ENCODE data around the gene SLC5A8. TPM values are rescaled to one million over a fixed set of nuclear protein-coding genes. Genes with fewer than 3 reads are reported as not detected.
"Not testable (repeated sequence)": the region's sequence is repeated elsewhere in the genome, so short reads cannot be mapped to it uniquely, and the experiment has no call there.

SLC5A8 gene
- total RNA-seq, 3 donors from 2014 or later (not counting 1 experiment from before 2014, with no cell fraction given) = not detected

GRCh38 chr12:101165319-101165718, 44.7 kb downstream of the SLC5A8 start:
- no peaks in the 10 kb centered on the region for H3K36me3 ChIP-seq (ENCODE audit: control insufficient read depth, insufficient read depth, low read length)
- Mint-ChIP-seq H3K4me1 (no peaks in the 10 kb centered on the region), H3K36me3 (no peaks in the 10 kb centered on the region), H3K27ac (no peak overlapping the region), H3K4me3 (no peak overlapping the region), H3K27me3 (ENCODE audit: low read depth in 2 of 2) (peaks cover 0 to 6% of the 10 kb centered on the region in 2 donors), H3K9me3 (peaks cover 3 to 10% of the 10 kb centered on the region in 2 donors)
- no peaks in the 10 kb centered on the region for H3K9me3 ChIP-seq (ENCODE audit: control insufficient read depth, insufficient read depth, low read length)
- H3K4me1 ChIP-seq (ENCODE audit: control insufficient read depth, insufficient read depth, low read length) = no peaks in the 10 kb centered on the region
- TF ChIP-seq CTCF (IDR thresholded peaks at IDR 0.05) = no peak
- DNase-seq (no peak), ATAC-seq (no peak)
- no peaks in the 10 kb centered on the region for H3K27me3 ChIP-seq (ENCODE audit: control insufficient read depth, insufficient read depth, low read length)
- 83% methylated on average over 4 of the region's 4 CpGs for WGBS (ENCODE audit: insufficient coverage)
- no peak overlapping the region for H3K27ac ChIP-seq (ENCODE audit: low read length)
- no peak overlapping the region for H3K4me3 ChIP-seq (ENCODE audit: low read length)
- intact Hi-C loops (cut with micrococcal nuclease) = no loop called here

DNA sequence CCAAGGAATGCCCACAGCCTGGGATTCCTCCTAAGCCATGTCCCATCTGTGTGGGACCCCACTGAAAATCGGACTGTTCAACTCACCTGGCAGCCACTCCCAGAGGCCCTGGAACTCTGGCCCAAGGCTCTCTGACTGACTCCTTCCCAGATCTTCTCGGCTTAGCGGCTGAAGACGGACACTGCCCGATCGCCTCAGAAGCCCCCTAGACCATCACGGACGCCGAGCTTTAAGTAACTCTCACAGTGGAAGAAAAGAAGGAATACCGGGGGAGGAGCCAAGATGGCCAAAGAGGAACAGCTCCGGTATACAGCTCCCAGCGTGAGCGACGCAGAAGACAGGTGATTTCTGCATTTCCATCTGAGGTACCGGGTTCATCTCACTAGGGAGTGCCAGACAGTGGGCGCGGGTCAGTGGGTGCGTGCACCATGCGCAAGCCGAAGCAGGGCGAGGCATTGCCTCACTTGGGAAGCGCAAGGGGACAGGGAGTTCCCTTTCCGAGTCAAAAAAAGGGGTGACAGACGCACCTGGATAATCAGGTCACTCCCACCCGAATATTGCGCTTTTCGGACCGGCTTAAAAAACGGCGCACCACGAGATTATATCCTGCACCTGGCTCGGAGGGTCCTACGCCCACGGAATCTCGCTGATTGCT, 64.1 kb downstream of the SLC5A8 start:
- DNase-seq; H3K36me3 ChIP-seq (ENCODE audit: control insufficient read depth, insufficient read depth, low read length); H3K27ac ChIP-seq (ENCODE audit: low read length); H3K27ac Mint-ChIP-seq; H3K4me3 Mint-ChIP-seq; H3K9me3 ChIP-seq (ENCODE audit: control insufficient read depth, insufficient read depth, low read length); H3K4me1 ChIP-seq (ENCODE audit: control insufficient read depth, insufficient read depth, low read length); H3K36me3 Mint-ChIP-seq; H3K4me3 ChIP-seq (ENCODE audit: low read length); H3K27me3 Mint-ChIP-seq (ENCODE audit: low read depth in 2 of 2); ATAC-seq; H3K4me1 Mint-ChIP-seq; intact Hi-C loops (cut with micrococcal nuclease); H3K9me3 Mint-ChIP-seq; H3K27me3 ChIP-seq (ENCODE audit: control insufficient read depth, insufficient read depth, low read length): not testable (repeated sequence)
- WGBS (ENCODE audit: insufficient coverage) = 94% methylated on average over 34 of the region's 35 CpGs

DNA sequence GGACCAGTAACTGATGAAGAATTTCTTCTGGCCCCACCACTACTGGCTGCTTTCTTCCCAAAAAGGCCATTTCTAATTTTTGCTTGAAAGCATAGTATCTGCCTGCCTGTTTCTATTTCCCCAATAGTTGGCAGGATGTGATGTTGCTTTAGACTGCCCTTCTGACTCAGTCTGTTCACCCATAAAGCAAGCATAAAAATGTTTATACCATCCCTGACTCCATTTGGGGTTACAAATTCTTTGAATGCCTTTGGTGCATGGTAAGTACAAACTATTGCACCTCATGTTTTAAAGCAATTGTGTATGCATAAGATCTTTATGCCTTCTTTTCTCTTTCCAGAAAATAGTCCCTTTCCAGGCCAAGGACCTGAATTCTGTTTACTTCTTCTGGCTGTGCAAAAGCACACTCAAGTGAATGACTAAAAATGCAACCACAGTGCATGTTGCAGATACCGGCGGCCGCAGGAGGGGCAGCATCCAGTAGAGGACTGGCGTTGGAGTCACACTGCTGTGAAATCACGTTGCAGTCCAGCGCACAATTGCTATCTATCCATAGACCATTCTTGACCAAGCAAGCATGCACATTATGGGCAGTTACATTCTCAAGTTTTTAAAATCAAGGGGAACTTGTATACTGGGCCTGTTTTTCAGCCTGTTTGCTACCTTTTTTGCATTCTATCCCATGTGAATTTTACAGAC, 82.4 kb downstream of the SLC5A8 start:
- H3K36me3 Mint-ChIP-seq = peaks cover 9% of the 10 kb centered on the region
- WGBS (ENCODE audit: insufficient coverage) = 91% methylated on average over 6 of the region's 6 CpGs
- intact Hi-C loops (cut with micrococcal nuclease) = no loop called here
- H3K4me3 ChIP-seq (ENCODE audit: low read length) = no peak overlapping the region
- H3K27ac ChIP-seq (ENCODE audit: low read length) = no peak overlapping the region
- peaks cover 6 to 7% of the 10 kb centered on the region in 2 donors for H3K9me3 Mint-ChIP-seq
- no peaks in the 10 kb centered on the region for H3K36me3 ChIP-seq (ENCODE audit: control insufficient read depth, insufficient read depth, low read length)
- no peak for TF ChIP-seq CTCF (IDR thresholded peaks at IDR 0.05)
- H3K27me3 Mint-ChIP-seq (ENCODE audit: low read depth in 2 of 2) = no peaks in the 10 kb centered on the region
- H3K4me1 ChIP-seq (ENCODE audit: control insufficient read depth, insufficient read depth, low read length) = no peaks in the 10 kb centered on the region
- H3K9me3 ChIP-seq (ENCODE audit: control insufficient read depth, insufficient read depth, low read length) = no peaks in the 10 kb centered on the region
- H3K27ac Mint-ChIP-seq = no peak overlapping the region
- ATAC-seq = no peak
- no peak for DNase-seq
- no peak overlapping the region for H3K4me3 Mint-ChIP-seq
- H3K27me3 ChIP-seq (ENCODE audit: control insufficient read depth, insufficient read depth, low read length) = no peaks in the 10 kb centered on the region
- H3K4me1 Mint-ChIP-seq = no peaks in the 10 kb centered on the region

DNA sequence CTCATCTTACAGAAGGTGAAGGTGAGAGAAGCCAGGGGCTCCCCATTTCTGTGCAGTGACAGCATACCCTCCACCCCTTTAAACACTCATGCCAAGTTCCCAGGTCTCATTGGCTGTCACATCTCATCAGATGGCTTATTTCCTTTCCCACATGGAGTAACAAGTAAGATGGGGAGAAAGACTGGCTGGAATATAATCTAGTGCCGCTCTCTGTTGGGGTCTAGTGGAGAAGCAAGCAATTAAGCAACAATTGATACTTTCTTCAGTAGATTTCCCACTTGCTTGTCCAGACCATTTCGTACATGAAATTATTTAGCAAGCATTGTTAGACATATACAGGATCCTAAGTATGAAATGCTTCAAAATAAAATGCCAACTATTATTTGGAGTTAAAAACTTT, 92.2 kb downstream of the SLC5A8 start:
- no peaks in the 10 kb centered on the region for H3K36me3 ChIP-seq (ENCODE audit: control insufficient read depth, insufficient read depth, low read length)
- intact Hi-C loops (cut with micrococcal nuclease) = no loop called here
- peaks cover 0 to 3% of the 10 kb centered on the region in 2 donors for H3K9me3 Mint-ChIP-seq
- no peak for TF ChIP-seq CTCF (IDR thresholded peaks at IDR 0.05)
- H3K4me3 Mint-ChIP-seq = no peak overlapping the region
- 86% methylated on average over 2 of the region's 2 CpGs for WGBS (ENCODE audit: insufficient coverage)
- no peak overlapping the region for H3K27ac ChIP-seq (ENCODE audit: low read length)
- ATAC-seq (no peak), DNase-seq (no peak)
- H3K4me3 ChIP-seq (ENCODE audit: low read length) = no peak overlapping the region
- no peaks in the 10 kb centered on the region for H3K4me1 Mint-ChIP-seq
- no peaks in the 10 kb centered on the region for H3K9me3 ChIP-seq (ENCODE audit: control insufficient read depth, insufficient read depth, low read length)
- no peaks in the 10 kb centered on the region for H3K36me3 Mint-ChIP-seq
- H3K27ac Mint-ChIP-seq = no peak overlapping the region
- no peaks in the 10 kb centered on the region for H3K27me3 Mint-ChIP-seq (ENCODE audit: low read depth in 2 of 2)
- no peaks in the 10 kb centered on the region for H3K4me1 ChIP-seq (ENCODE audit: control insufficient read depth, insufficient read depth, low read length)
- no peaks in the 10 kb centered on the region for H3K27me3 ChIP-seq (ENCODE audit: control insufficient read depth, insufficient read depth, low read length)
